Upper lobe of left lung (tissue), 4 donors: ENCODE results near the gene DGKG.

Source experiments
- CTCF ChIP-seq, 6 experiments: fragments of 450-650 bp in 4 of 6; fragments of 200-600 bp in 2 of 6; sonication (generic) in 2 of 6; IDR thresholded peaks; one replicate each; pipeline ENCODE4 v1.5.1; 2016 to 2019; ENCODE audit warnings: antibody characterized with exemption in 6 of 6
- POLR2A ChIP-seq, 4 donors: fragments of 450-650 bp; IDR thresholded peaks; one replicate each; pipeline ENCODE4 v1.5.1; 2016 to 2017; ENCODE audit warnings: antibody characterized with exemption in 4 of 4, mild to moderate bottlenecking in 2 of 4
- POLR2AphosphoS5 ChIP-seq, 2 donors: sonication (generic); formaldehyde crosslinking; IDR thresholded peaks; one replicate each; pipeline ENCODE4 v1.5.1; 2017; ENCODE audit warnings: antibody characterized with exemption in 2 of 2

DNA sequence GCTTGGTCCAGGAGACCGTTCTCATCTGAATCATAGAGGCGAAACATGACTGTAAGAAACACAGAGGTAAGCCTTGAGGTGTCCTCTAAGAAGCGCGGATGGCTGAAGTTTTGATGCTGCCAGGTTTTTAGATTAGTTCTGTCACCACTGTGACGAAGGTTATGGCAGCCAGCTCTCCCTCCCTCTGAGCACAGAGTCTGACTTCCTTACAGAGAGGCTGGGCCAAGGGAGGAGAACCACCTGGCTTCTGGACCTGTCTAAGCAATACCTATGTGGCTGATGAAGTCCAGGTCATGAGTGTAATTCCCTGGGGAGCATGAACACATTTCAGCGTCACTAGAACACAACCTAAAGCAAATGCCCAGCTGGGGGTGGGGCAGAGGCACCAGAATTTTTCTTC, 77.4 kb downstream of the DGKG start:
- TF ChIP-seq CTCF (IDR thresholded peaks at IDR 0.05), result no peak
- TF ChIP-seq POLR2AphosphoS5 (IDR thresholded peaks at IDR 0.05), result no peak
- TF ChIP-seq POLR2A (IDR thresholded peaks at IDR 0.05), result no peak
